DOHH2 (cell line): ENCODE data around the gene MRPL36.

Source experiments
- CTCF ChIP-seq: fragments of 200-600 bp; sonication (generic); IDR thresholded peaks from one replicate; pipeline ENCODE4 v1.5.1; 2014; ENCODE audit warnings: antibody characterized with exemption, mild to moderate bottlenecking, low read depth, low read length; ENCODE audit not compliant: poor library complexity, severe bottlenecking
- EZH2phosphoT487 ChIP-seq: fragments of 200-600 bp; sonication (generic); IDR thresholded peaks from 2 replicates; pipeline ENCODE4 v1.6.1; 2017; ENCODE audit warnings: borderline replicate concordance, mild to moderate bottlenecking, antibody characterized with exemption, low read length, moderate library complexity, mixed read lengths

DNA sequence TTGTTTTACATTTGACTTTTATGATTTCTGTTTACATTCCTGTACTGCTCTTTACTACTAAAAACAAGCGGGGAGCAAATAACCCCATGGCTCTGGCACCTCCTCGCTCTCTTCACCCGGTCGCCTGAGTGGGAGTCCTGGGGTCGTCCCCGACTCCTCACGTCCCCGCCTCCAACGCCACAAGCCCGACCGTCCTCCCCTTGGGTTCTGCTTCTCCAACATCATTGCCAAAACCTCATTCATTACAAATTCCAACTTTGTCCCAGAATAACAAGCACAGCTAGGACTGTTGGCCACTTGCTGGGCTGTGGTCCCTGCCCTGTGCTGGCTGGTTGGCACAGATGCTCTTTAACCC is 35.1 kb downstream of the MRPL36 start:
- TF ChIP-seq CTCF (no peak), EZH2phosphoT487 (no peak)
